DOHH2 (cell line): Measurements from ENCODE around the gene NHERF1.

Experiments used
- EZH2phosphoT487 ChIP-seq: fragments of 200-600 bp; sonication (generic); IDR thresholded peaks from 2 replicates; pipeline ENCODE4 v1.6.1; 2017; ENCODE audit warnings: borderline replicate concordance, mild to moderate bottlenecking, antibody characterized with exemption, low read length, moderate library complexity, mixed read lengths
- TF ChIP-seq, protein P1 (sequence below): fragments of 200-600 bp; sonication (generic); IDR thresholded peaks from one replicate; pipeline ENCODE4 v1.5.1; 2014; ENCODE audit warnings: antibody characterized with exemption, mild to moderate bottlenecking, low read depth, low read length; ENCODE audit not compliant: poor library complexity, severe bottlenecking

DNA sequence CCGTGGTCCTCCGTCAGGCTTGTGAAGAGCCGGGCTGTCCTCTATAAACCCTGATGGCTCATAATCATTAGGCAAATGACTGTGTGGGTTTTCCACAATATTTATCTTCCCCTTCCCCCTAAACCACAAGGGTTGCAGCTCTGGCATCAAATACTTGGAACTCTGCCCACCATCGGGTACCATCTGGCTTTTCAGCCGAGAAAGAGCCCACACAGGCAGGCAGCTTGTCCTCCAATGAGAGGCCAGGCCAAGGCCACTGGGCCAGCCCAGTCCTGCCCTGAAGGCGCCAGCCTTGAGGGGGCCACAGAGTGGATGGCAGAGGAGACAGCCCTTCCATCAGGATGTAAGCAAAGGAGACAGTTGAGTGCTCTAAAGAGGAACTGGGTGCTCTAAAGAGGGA lies 59.5 kb downstream of the NHERF1 start:
- TF ChIP-seq, protein P1, sequence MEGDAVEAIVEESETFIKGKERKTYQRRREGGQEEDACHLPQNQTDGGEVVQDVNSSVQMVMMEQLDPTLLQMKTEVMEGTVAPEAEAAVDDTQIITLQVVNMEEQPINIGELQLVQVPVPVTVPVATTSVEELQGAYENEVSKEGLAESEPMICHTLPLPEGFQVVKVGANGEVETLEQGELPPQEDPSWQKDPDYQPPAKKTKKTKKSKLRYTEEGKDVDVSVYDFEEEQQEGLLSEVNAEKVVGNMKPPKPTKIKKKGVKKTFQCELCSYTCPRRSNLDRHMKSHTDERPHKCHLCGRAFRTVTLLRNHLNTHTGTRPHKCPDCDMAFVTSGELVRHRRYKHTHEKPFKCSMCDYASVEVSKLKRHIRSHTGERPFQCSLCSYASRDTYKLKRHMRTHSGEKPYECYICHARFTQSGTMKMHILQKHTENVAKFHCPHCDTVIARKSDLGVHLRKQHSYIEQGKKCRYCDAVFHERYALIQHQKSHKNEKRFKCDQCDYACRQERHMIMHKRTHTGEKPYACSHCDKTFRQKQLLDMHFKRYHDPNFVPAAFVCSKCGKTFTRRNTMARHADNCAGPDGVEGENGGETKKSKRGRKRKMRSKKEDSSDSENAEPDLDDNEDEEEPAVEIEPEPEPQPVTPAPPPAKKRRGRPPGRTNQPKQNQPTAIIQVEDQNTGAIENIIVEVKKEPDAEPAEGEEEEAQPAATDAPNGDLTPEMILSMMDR: no peak
- TF ChIP-seq EZH2phosphoT487: no peak
